Neural progenitor cell (in vitro differentiated cells): ENCODE data around the gene ADGRD1.

Experiments
- EZH2 ChIP-seq: fragments of 200-600 bp; sonication (generic); IDR thresholded peaks from 2 replicates; pipeline ENCODE4 v1.6.1; 2017; ENCODE audit warnings: antibody characterized with exemption, mild to moderate bottlenecking, moderate library complexity
- EZH2phosphoT487 ChIP-seq: fragments of 200-600 bp; sonication (generic); IDR thresholded peaks from 2 replicates; pipeline ENCODE4 v1.6.1; 2017; ENCODE audit warnings: antibody characterized with exemption
- TF ChIP-seq, protein P1 (sequence below): fragments of 200-600 bp; sonication (generic); IDR thresholded peaks from 2 replicates; pipeline ENCODE4 v1.5.1; 2017; ENCODE audit warnings: antibody characterized with exemption, mild to moderate bottlenecking

DNA sequence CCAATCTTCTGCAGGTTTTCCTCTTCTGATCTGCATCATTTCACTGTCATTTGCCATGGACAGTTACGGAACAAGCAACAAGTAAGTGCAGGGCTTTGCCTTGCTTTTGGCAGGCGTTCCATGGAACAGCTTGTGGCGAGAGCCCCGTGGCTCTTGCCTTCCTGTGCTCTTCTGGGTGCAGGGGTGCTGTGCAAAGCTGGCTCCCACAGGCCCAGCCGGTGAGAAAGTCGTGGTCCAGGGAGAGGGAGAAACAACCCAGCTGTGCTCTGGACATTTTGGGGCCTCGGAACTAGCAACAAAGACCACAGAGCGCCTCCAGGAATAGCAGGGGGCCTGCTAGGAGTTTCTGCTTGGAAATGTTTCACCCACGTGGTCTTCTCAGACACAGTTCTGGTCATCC lies 164.7 kb downstream of the ADGRD1 start:
- TF ChIP-seq, protein P1, sequence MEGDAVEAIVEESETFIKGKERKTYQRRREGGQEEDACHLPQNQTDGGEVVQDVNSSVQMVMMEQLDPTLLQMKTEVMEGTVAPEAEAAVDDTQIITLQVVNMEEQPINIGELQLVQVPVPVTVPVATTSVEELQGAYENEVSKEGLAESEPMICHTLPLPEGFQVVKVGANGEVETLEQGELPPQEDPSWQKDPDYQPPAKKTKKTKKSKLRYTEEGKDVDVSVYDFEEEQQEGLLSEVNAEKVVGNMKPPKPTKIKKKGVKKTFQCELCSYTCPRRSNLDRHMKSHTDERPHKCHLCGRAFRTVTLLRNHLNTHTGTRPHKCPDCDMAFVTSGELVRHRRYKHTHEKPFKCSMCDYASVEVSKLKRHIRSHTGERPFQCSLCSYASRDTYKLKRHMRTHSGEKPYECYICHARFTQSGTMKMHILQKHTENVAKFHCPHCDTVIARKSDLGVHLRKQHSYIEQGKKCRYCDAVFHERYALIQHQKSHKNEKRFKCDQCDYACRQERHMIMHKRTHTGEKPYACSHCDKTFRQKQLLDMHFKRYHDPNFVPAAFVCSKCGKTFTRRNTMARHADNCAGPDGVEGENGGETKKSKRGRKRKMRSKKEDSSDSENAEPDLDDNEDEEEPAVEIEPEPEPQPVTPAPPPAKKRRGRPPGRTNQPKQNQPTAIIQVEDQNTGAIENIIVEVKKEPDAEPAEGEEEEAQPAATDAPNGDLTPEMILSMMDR, result no peak
- no peak for TF ChIP-seq EZH2
- no peak for TF ChIP-seq EZH2phosphoT487
